ENCODE data around the gene NABP1.

DNA sequence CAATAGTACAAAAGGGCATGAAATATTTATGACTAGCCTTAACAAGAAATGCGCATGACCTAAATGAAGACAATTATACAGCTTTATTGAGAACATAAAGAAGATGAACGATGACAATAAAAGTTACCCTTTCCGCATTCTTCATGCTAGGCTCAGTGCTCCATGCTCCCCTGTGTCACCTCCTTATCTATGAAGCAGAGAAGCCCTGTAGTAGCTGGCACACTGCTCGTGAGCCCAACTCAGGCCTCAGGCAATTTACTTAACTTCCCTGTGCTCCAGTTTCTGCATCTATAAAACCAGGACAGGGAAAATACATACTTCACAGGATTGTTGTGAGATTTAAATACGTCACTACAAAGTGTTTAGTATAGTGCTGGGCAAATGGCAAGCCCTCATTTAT lies 34.5 kb upstream of the NABP1 start:
- TF ChIP-seq, protein P1, sequence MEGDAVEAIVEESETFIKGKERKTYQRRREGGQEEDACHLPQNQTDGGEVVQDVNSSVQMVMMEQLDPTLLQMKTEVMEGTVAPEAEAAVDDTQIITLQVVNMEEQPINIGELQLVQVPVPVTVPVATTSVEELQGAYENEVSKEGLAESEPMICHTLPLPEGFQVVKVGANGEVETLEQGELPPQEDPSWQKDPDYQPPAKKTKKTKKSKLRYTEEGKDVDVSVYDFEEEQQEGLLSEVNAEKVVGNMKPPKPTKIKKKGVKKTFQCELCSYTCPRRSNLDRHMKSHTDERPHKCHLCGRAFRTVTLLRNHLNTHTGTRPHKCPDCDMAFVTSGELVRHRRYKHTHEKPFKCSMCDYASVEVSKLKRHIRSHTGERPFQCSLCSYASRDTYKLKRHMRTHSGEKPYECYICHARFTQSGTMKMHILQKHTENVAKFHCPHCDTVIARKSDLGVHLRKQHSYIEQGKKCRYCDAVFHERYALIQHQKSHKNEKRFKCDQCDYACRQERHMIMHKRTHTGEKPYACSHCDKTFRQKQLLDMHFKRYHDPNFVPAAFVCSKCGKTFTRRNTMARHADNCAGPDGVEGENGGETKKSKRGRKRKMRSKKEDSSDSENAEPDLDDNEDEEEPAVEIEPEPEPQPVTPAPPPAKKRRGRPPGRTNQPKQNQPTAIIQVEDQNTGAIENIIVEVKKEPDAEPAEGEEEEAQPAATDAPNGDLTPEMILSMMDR (IDR thresholded peaks at IDR 0.05) = no peak
- no peak for TF ChIP-seq POLR2A (IDR thresholded peaks at IDR 0.05)
- no peak for TF ChIP-seq EP300 (IDR thresholded peaks at IDR 0.05)
